Motor neuron (in vitro differentiated cells): Measurements from ENCODE around the gene GINS2. TPM values are rescaled to one million over a fixed set of nuclear protein-coding genes. Genes with fewer than 3 reads are reported as not detected.

Experiments
- ATAC-seq, 8 experiments: fragments of 200-7000 bp; cut with Tn5 transposase; replicated peaks in 6 of 8; 2 replicates each; pipeline ENCODE4 v1.8.0; 2021; ENCODE audit warnings: mild to moderate bottlenecking in 8 of 8, moderate library complexity in 8 of 8
- H3K27ac ChIP-seq, 2 donors: fragments of 250-450 bp; sonication (Bioruptor Pico); 2 replicates each; pipeline ENCODE4 v1.9.0; 2021; ENCODE audit warnings: antibody characterized with exemption in 2 of 2, mild to moderate bottlenecking in 2 of 2, moderate library complexity in 1 of 2
- H3K4me1 ChIP-seq, 2 donors: fragments of 250-450 bp; sonication (Bioruptor Pico); replicated peaks in 1 of 2; 2 replicates each; pipeline ENCODE4 v1.6.1; 2021; ENCODE audit warnings: antibody characterized with exemption in 2 of 2, mild to moderate bottlenecking in 2 of 2, moderate library complexity in 1 of 2
- H3K4me3 ChIP-seq, 5 donors: fragments of 250-450 bp; sonication (Bioruptor Pico); 2 replicates each; pipeline ENCODE4 v1.9.0; 2021; ENCODE audit warnings: antibody characterized with exemption in 5 of 5, mild to moderate bottlenecking in 5 of 5, moderate library complexity in 4 of 5
- WGBS, 10 experiments: fragments of 450-650 bp; shearing (Covaris generic); methylation state at CpG; one replicate each; pipeline ENCODE4 v1.0.0; 2022; 5-methylcytosine and 5-hydroxymethylcytosine counted together
- in situ Hi-C, 9 experiments: fragments of 400-800 bp; cut with MboI; loops; one replicate each; pipeline ENCODE4 v1.15.0; 2021; ENCODE audit warnings: low sequenced_read_pairs in 9 of 9, low pct_unique_long_range_greater_than_20kb in 2 of 9; ENCODE audit not compliant: unreplicated experiment in 9 of 9
- total RNA-seq, 8 experiments: library from RNA; unstranded; fragments of 300-600 nt; gene quantifications; 2 replicates each; pipeline versions ENCODE4 v1.2.3 to v1.2.4, GENCODE V29; 2022

GINS2 gene
- total RNA-seq, 8 experiments from 2014 or later: 0.25 to 26.1 (median 5.3) TPM

- Histone ChIP-seq H3K4me1 (peaks cover 55 to 62% of the 10 kb centered on the region in 2 donors), H3K4me3 (no peak overlapping the region), H3K27ac (peak overlapping the region in 1 of 2 donors; percentile 51)
- in situ Hi-C loops: loop anchor here in 1 of 9 experiments (25.0 kb wide), 1 partner anchor 426 kb away; no protein-coding TSS in a partner anchor
- ATAC-seq: no peak
- WGBS, 10 experiments: 17 to 50% methylated on average over 1 to 4 of the region's 9 CpGs; no CpG with 5 or more reads in 8 of the 10 experiments
Measured at GRCh38 chr16:85712801-85713200, 24.0 kb upstream of the GINS2 start.

GRCh38 chr16:85711982-85712587 lies 23.3 kb upstream of the GINS2 start:
- H3K27ac ChIP-seq: peak overlapping the region in 1 of 2 donors; percentile 51
- ATAC-seq: no peak
- H3K4me3 ChIP-seq: no peak overlapping the region
- in situ Hi-C loops: loop anchor here in 1 of 9 experiments (25.0 kb wide), 1 partner anchor 425 kb away; no protein-coding TSS in a partner anchor
- H3K4me1 ChIP-seq: peaks cover 49 to 57% of the 10 kb centered on the region in 2 donors
- 68 to 90% (median 86%) methylated on average over 1 to 5 of the region's 6 CpGs; no CpG with 5 or more reads in 3 of the 10 experiments for whole genome bisulfite sequencing, 10 experiments

GRCh38 chr16:85710732-85711131 lies 22.0 kb upstream of the GINS2 start:
- no peak for ATAC-seq
- in situ Hi-C loops: loop anchor here in 1 of 9 experiments (25.0 kb wide), 1 partner anchor 423 kb away; no protein-coding TSS in a partner anchor

GRCh38 chr16:85709766-85710585 lies 21.2 kb upstream of the GINS2 start:
- 6 to 90% (median 64%) methylated on average over 1 to 21 of the region's 53 CpGs; no CpG with 5 or more reads in 4 of the 10 experiments for WGBS, 10 experiments
- Histone ChIP-seq H3K4me1 (peaks cover 30 to 36% of the 10 kb centered on the region in 2 donors), H3K27ac (peak overlapping the region in 1 of 2 donors; percentile 64), H3K4me3 (no peak overlapping the region)
- peak in 5 of 8 experiments; percentile 83 to 86 (median 85) for ATAC-seq
- in situ Hi-C loops: loop anchor here in 1 of 9 experiments (25.0 kb wide), 1 partner anchor 423 kb away; no protein-coding TSS in a partner anchor

More at GRCh38 chr16:85710732-85711131, 22.0 kb upstream of the GINS2 start:
- peaks cover 37 to 43% of the 10 kb centered on the region in 2 donors for H3K4me1 ChIP-seq
- 54 to 100% (median 83%) methylated on average over 1 to 6 of the region's 9 CpGs; no CpG with 5 or more reads in 4 of the 10 experiments for WGBS, 10 experiments
- H3K27ac ChIP-seq: no peak overlapping the region
- no peak overlapping the region for H3K4me3 ChIP-seq

GRCh38 chr16:85708338-85708737 lies 19.6 kb upstream of the GINS2 start:
- H3K4me3 ChIP-seq: no peak overlapping the region
- in situ Hi-C loops: loop anchor here in 1 of 9 experiments (25.0 kb wide), 1 partner anchor 421 kb away; no protein-coding TSS in a partner anchor
- 40 to 93% (median 90%) methylated on average over 1 to 3 of the region's 6 CpGs; no CpG with 5 or more reads in 7 of the 10 experiments for WGBS, 10 experiments
- H3K4me1 ChIP-seq: peaks cover 29 to 30% of the 10 kb centered on the region in 2 donors
- ATAC-seq: no peak
- no peak overlapping the region for H3K27ac ChIP-seq

GRCh38 chr16:85707528-85708095 lies 18.9 kb upstream of the GINS2 start:
- Histone ChIP-seq H3K4me3 (no peak overlapping the region), H3K27ac (no peak overlapping the region), H3K4me1 (peaks cover 22 to 23% of the 10 kb centered on the region in 2 donors)
- no peak for ATAC-seq
- WGBS, 10 experiments: 76 to 100% (median 92%) methylated on average over 1 to 9 of the region's 16 CpGs; no CpG with 5 or more reads in 5 of the 10 experiments
- in situ Hi-C loops: loop anchor here in 1 of 9 experiments (25.0 kb wide), 1 partner anchor 420 kb away; no protein-coding TSS in a partner anchor

GRCh38 chr16:85706449-85707034 lies 17.8 kb upstream of the GINS2 start:
- Histone ChIP-seq H3K27ac (no peak overlapping the region), H3K4me3 (no peak overlapping the region), H3K4me1 (peaks cover 18% of the 10 kb centered on the region in 2 donors)
- in situ Hi-C loops: loop anchor here in 1 of 9 experiments (25.0 kb wide), 1 partner anchor 419 kb away; no protein-coding TSS in a partner anchor
- no peak for ATAC-seq
- 63 to 100% (median 90%) methylated on average over 2 to 9 of the region's 11 CpGs; no CpG with 5 or more reads in 4 of the 10 experiments for WGBS, 10 experiments

- peaks cover 8% of the 10 kb centered on the region in 2 donors for H3K4me1 ChIP-seq
- H3K4me3 ChIP-seq: no peak overlapping the region
- WGBS, 10 experiments: 50 to 100% (median 93%) methylated on average over 1 to 4 of the region's 20 CpGs; no CpG with 5 or more reads in 2 of the 10 experiments
- ATAC-seq: no peak
- in situ Hi-C loops: loop anchor here in 1 of 9 experiments (25.0 kb wide), 1 partner anchor 418 kb away; no protein-coding TSS in a partner anchor
- no peak overlapping the region for H3K27ac ChIP-seq
Measured at GRCh38 chr16:85704900-85705846, 16.4 kb upstream of the GINS2 start.

GRCh38 chr16:85704011-85704410 lies 15.3 kb upstream of the GINS2 start:
- no peak for ATAC-seq
- Histone ChIP-seq H3K27ac (no peak overlapping the region), H3K4me1 (no peaks in the 10 kb centered on the region), H3K4me3 (no peak overlapping the region)
- WGBS, 10 experiments: 40 to 100% (median 93%) methylated on average over 1 to 6 of the region's 11 CpGs; no CpG with 5 or more reads in 5 of the 10 experiments
- in situ Hi-C loops: loop anchor here in 1 of 9 experiments (25.0 kb wide), 1 partner anchor 417 kb away; no protein-coding TSS in a partner anchor

- Histone ChIP-seq H3K4me3 (no peak overlapping the region), H3K4me1 (no peaks in the 10 kb centered on the region), H3K27ac (no peak overlapping the region)
- ATAC-seq: peak; percentile 22 to 79 (median 64)
- WGBS, 10 experiments: 40 to 100% (median 69%) methylated on average over 1 to 6 of the region's 7 CpGs; no CpG with 5 or more reads in 3 of the 10 experiments
- in situ Hi-C loops: loop anchor here in 1 of 9 experiments (25.0 kb wide), 1 partner anchor 412 kb away; no protein-coding TSS in a partner anchor
Measured at GRCh38 chr16:85699628-85700027, 10.9 kb upstream of the GINS2 start.

GRCh38 chr16:85698935-85699558 lies 10.3 kb upstream of the GINS2 start:
- no peak overlapping the region for H3K27ac ChIP-seq
- ATAC-seq: peak in 1 of 8 experiments; percentile 25

More at GRCh38 chr16:85698935-85699558, 10.3 kb upstream of the GINS2 start:
- Histone ChIP-seq H3K4me3 (no peak overlapping the region), H3K4me1 (no peaks in the 10 kb centered on the region)
- 53 to 92% (median 63%) methylated on average over 1 to 5 of the region's 12 CpGs; no CpG with 5 or more reads in 5 of the 10 experiments for whole genome bisulfite sequencing, 10 experiments
- in situ Hi-C loops: no loop called here
